Measurements from ENCODE around the gene SIRT3. TPM values are rescaled to one million over a fixed set of nuclear protein-coding genes. Genes with fewer than 3 reads are reported as not detected.

Gene SIRT3
- polyA plus RNA-seq, 3 donors, result 23.6 to 27.6 (median 24.8) TPM

DNA sequence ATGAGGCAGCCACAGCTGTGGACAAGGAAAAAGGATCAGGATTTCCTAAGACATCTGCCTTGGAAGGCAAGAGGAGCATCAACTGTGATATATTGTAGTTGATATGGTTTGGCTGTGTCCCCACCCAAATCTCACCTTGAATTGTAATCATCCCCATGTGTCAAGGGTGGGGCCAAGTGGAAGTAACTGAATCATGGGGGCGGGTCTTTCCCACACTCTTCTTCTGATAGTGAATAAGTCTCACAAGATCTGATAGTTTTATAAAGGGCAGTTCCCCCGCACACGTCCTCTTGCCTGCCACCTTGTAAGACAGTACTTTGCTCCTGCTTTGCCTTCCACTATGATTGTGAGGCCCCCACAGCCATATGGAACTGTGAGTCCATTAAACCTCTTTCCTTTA lies 18.4 kb downstream of the SIRT3 start:
- DNase-seq (ENCODE audit: low read depth in 3 of 3, low spot score in 2 of 3), result no peak

DNA sequence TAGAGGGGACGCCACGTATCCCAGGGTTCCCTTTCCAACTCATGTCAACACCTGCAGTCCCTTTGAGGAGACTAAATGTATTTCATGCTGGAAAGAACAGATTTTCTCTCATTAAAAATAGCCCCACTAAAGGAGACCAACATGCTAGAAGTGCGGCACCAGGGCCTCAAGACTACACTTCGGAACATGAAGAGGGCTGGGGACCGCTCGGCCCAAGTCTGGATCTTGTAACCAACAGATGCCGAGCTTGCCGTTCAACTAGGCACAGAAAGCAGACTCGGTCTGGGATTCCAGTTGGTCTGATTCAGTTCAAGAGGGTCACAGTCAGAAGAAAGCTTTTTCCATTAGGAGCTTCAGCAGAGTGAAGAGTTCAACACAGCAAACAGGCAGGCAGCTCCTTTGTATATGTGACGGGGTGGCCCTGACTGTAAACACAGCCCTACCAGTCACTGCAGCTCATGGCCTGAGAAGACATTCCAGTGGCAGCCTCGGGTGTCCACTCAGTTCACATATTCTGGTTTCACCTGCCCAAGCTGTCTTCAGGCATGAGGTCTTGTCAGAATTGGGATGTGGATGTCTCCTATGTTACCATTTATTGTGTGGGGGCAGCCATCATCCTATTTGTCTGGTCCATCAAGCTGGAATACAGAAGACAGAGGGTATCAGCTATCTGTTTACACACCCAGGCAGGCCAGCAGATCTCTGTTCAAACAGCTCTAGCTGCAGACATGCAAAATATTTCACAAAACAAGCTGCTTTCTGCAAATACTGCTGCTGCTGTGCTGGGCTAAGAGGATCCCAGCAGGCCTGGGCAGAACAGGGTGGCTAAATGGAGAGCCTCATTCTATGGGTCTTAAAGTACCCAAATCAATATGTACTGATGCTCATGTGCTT lies 19.8 kb downstream of the SIRT3 start:
- DNase-seq (ENCODE audit: low read depth in 3 of 3, low spot score in 2 of 3), result no peak

DNA sequence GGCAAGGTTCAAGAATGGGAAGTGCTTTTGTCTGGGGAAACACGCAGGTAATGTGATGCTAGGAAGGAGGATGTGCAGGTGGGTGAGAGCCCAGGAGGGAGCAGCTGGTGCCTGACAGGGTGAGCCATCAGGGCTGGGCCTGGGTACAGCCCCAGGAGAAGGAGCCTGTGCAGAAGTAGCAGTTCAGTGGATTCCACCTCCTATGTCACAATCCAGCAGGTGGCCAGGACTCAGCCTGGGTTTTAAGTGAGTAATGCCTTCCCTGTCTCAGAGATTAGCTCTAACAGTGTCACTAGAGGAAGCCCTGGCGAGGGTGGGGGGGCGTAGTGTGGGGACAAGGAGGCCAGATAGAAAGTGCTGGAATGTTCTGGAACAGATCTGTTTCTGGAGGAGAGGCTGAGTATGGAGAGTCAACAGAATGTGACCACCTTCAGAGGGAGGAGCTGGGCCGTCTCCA lies 20.5 kb downstream of the SIRT3 start:
- no peak for DNase-seq (ENCODE audit: low read depth in 3 of 3, low spot score in 2 of 3)

DNA sequence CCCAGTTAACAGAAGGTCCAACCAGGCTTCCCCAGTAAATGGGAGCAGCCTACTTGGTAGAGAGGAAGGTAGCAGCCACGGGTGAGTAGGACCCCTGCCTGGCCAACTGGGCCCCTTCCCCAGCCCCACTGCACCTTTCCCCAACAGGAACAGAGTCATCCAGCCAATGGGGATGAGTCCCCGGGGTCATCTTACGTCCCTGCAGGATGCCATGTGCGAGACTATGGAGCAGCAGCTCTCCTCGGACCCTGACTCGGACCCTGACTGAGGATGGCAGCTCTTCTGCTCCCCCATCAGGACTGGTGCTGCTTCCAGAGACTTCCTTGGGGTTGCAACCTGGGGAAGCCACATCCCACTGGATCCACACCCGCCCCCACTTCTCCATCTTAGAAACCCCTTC lies 22.1 kb downstream of the SIRT3 start:
- no peak for DNase-seq (ENCODE audit: low read depth in 3 of 3, low spot score in 2 of 3)

DNA sequence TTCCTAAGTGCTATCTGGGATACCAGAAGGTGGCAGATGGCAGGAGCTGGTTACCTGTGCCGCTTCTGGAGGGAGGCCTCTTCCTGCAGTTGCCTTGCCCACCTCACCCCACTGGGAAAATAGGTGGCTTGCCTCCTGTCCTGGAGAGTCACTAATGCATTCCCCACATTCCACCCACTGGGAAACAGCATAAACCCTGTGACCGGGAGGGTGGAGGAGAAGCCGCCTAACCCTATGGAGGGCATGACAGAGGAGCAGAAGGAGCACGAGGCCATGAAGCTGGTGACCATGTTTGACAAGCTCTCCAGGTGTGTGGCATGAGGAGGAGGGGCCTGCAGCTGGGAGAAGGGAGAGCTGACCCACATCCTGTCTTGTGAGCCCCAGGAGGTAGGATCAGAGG lies 23.0 kb downstream of the SIRT3 start:
- no peak for DNase-seq (ENCODE audit: low read depth in 3 of 3, low spot score in 2 of 3)

DNA sequence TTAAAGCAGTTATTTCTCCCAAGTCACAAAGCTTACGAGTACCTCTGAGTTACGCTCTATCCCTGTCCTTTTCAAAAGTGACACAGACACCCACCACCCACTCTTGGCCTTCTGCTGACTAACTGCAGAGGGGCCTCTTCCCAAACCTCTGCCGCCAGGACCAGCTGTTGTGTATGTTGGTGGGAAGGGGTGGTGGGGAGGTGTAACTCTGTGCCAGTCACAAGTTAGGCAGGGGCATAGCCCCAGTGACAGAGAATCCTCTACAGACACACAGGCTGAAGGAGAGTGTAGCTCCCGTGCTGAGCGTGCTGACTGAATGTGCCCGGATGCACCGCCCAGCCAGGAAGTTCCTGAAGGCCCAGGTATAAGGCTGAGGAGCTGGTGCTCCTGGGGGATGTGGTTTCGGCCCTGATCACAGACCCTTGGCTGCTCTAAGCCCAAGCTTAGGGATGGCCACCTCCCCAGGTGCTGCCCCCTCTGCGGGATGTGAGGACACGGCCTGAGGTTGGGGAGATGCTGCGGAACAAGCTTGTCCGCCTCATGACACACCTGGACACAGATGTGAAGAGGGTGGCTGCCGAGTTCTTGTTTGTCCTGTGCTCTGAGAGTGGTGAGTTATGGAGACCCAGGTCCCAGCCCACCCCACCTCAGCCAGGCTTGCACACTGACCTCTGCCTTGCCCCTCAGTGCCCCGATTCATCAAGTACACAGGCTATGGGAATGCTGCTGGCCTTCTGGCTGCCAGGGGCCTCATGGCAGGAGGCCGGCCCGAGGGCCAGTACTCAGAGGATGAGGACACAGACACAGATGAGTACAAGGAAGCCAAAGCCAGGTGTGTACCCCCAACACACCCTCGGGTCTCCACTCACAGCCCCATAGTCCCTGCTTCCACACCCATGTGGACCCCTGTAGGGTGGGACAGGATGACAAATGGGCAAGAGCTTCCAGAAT lies 23.7 kb downstream of the SIRT3 start:
- no peak for DNase-seq (ENCODE audit: low read depth in 3 of 3, low spot score in 2 of 3)

DNA sequence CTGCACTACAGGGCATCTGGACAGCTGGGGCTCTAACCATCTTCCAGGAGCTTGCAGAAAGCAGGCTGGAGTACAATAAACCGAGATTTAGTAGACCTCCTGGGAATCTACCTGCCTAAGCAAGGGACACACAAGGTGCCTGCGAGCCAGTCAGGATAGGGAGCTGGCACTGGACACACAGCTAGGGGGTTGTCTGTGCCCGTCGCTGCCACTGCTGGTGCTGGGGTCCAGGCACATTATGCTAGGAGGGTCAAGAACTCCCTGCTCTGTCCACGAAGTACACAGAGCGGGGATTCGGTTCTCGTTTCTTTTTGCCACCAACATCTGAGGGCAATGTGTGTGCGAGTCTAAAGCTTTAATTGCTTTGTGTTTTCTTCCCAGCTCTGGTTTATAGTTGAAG lies 24.4 kb downstream of the SIRT3 start:
- DNase-seq (ENCODE audit: low read depth in 3 of 3, low spot score in 2 of 3), result no peak

DNA sequence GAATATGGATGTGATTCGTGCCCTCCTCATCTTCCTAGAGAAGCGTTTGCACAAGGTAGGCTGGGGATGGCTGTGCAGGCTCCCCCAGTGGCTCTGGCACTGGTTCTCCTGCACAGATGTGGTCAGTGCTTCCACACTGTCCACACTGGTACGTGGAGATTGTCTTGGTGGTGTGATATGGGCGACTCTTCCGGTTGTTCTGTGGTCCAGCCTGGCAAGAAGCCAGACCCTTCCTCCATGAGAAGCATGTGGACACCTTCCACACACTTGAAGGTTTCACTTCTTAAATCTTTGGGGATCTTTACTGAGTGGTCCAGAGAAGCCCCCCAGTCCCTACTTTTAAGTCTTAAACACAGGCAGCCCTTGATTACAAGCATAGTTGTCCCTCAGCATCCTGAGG lies 24.8 kb downstream of the SIRT3 start:
- DNase-seq (ENCODE audit: low read depth in 3 of 3, low spot score in 2 of 3), result no peak

DNA sequence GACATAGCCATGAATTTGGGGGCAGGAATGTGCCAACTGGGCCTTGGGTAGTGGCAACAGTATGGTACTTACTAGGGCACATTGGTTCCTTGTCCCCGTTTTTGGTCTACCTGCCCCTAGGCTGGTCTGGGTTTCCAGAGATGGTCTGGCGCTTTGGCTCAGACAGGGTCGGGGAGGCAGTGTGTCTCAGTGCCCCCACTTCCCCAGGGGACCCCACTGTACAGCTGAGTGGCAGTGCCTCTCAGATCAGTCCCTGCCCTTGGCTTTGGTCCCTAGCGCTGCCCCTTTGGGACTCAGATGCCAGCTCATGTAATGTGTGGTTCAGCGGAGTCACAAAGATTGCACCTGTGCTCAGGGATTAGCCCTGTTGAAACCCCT lies 25.4 kb downstream of the SIRT3 start:
- no peak for DNase-seq (ENCODE audit: low read depth in 3 of 3, low spot score in 2 of 3)

DNA sequence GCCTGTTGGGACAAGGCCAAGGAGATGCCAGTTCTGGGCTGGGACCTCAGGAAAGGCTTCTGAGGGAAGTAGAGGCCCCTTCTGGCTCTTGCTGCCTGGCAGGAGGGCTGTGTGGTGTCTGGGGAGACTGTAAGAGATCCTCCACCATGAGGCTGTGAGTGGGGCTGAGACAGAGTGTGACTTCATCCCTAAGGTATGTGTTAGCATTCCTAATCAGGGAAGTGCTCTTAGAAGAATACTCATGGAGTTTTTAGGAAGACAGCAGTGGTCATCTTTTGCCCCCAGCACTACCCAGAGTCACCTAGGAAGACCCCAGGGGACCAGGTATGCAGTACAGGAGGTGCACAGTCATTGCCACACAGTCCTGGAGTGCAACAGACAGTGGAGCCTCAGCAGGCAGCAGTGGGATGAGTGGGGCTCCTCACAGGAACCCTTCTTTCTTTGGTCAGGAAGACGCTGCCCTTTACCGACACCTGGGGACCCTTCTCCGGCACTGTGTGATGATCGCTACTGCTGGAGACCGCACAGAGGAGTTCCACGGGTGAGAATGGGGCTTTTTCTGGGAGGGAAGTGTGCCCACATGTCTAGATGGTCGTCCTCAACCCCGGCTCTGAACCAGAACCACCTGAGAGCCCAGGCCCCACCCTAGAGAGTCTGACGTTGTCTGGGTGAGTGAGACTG lies 25.9 kb downstream of the SIRT3 start:
- DNase-seq (ENCODE audit: low read depth in 3 of 3, low spot score in 2 of 3), result no peak

DNA sequence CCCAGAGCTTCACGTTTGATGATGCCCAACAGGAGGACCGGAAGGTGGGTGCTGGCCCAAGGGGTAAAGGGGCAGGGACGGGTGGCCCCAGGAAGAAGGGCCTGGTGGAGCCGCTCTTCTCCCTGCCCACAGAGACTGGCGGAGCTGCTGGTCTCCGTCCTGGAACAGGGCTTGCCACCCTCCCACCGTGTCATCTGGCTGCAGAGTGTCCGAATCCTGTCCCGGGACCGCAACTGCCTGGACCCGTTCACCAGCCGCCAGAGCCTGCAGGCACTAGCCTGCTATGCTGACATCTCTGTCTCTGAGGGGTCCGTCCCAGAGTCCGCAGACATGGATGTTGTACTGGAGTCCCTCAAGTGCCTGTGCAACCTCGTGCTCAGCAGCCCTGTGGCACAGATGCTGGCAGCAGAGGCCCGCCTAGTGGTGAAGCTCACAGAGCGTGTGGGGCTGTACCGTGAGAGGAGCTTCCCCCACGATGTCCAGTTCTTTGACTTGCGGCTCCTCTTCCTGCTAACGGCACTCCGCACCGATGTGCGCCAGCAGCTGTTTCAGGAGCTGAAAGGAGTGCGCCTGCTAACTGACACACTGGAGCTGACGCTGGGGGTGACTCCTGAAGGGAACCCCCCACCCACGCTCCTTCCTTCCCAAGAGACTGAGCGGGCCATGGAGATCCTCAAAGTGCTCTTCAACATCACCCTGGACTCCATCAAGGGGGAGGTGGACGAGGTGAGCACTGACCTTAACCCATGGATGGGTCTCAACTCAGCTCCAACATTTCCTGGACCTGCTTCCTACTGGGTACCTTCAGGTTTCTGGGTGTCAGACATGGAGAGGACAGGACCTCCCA lies 26.6 kb downstream of the SIRT3 start:
- DNase-seq (ENCODE audit: low read depth in 3 of 3, low spot score in 2 of 3), result no peak

DNA sequence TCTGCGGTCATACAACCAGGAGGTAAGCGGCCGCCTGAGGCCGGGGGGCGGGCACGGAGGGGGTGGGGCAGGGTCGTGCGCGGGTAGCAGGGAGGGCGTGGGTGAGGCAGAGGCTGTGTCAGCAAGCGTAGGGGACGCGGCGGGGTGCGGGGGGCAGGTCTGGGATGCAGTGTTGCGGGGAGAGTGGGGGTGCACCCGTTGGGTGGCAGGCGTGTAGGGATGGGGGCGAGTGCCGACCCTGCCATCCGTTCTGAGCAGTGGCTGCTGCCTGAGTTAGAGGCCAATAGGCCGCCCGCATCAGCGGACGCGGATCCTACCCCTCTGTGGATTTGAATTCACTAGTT lies 27.3 kb downstream of the SIRT3 start:
- DNase-seq (ENCODE audit: low read depth in 3 of 3, low spot score in 2 of 3), result no peak

DNA sequence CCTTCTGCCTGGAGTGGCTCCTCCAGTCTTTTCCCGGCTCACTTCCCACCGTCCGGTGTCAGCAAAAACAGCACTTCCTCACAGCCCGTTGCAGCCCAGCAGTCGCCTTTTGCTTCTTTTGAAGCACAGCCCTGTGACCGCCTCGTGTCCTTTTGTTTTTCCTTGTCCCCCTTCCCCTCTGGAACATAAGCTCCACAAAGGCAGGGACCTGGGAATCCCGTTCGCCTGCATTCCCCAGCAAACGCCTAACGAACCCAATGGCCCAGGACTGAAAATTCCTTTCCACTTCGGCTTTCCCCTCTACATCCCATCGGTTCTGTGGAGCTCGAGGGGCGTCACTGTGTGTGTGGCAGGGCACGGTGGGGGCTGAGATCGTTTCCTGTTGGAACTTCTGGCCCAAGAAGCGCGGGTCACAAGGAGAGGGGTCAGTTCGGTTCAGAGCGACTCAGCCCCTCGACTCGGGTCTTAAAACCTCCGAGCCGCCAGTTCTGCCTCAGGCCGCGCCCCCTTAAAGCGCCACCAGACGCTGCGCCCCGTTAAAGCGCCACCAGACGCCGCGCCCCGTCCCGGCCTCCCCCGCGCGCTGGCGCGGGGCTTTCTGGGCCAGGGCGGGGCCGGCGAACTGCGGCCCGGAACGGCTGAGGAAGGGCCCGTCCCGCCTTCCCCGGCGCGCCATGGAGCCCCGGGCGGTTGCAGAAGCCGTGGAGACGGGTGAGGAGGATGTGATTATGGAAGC lies 27.8 kb downstream of the SIRT3 start:
- DNase-seq (ENCODE audit: low read depth in 3 of 3, low spot score in 2 of 3), result peak; percentile 40 to 72 (median 65)

DNA sequence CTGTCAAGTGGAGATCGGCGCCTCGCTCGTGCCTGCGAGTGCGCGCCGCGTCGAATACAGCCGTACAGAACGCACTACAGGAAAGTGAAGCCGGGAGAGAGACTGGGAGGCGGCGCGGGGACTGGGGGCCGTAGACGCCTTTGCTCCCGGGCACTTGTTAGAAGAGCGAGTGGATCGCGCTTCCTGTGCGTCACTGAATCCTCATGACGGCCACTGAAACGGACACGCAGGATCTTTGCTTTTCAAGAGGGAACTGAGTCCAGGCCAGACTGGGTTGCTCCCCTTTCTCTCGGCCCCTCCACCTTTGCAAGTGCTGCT lies 28.3 kb downstream of the SIRT3 start:
- peak in 1 of 3 donors; percentile 20 for DNase-seq (ENCODE audit: low read depth in 3 of 3, low spot score in 2 of 3)

DNA sequence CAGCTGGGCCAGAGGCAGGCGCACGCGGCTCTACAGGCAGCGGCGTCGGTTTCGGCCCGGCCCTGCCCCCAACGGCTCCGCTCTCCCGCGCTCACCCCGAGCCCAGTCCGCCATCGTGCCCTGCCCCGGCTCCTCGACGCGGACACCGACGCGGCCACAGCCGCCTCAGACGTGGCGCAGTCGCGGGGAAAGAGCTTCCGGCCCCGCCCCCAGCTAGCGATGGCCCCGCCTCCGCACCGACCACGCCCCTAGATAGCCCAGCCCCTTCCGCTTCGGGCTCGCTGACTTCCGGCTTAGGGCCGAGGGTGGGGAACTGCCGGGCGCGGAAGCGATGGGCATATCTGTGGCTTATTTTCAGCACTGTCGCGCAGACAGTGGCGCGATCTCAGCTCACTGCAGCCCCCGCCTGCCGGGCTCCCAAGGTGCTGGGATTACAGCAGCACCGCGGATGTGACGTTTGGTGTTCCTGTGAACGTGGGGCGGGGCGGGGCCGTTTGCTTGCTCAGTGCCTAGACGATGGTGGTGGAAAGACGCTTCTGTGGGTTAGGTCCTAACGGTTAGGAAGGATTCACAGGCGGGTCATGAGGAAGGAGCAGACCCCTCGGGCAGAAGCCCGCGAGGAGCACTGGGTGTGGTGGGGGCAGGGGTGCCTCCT lies 28.8 kb downstream of the SIRT3 start, which contains the start of the genes BET1L and RIC8A:
Gene BET1L (minus strand): TSS at position 192 of the 655 bp plus-strand sequence. CDS start 78 bp downstream, at position 114.
Gene RIC8A (plus strand): TSS at position 501 of the 655 bp plus-strand sequence. CDS start 1,147 bp downstream, outside the sequence.
- peak; percentile 83 to 90 (median 89) for DNase-seq (ENCODE audit: low read depth in 3 of 3, low spot score in 2 of 3)

DNA sequence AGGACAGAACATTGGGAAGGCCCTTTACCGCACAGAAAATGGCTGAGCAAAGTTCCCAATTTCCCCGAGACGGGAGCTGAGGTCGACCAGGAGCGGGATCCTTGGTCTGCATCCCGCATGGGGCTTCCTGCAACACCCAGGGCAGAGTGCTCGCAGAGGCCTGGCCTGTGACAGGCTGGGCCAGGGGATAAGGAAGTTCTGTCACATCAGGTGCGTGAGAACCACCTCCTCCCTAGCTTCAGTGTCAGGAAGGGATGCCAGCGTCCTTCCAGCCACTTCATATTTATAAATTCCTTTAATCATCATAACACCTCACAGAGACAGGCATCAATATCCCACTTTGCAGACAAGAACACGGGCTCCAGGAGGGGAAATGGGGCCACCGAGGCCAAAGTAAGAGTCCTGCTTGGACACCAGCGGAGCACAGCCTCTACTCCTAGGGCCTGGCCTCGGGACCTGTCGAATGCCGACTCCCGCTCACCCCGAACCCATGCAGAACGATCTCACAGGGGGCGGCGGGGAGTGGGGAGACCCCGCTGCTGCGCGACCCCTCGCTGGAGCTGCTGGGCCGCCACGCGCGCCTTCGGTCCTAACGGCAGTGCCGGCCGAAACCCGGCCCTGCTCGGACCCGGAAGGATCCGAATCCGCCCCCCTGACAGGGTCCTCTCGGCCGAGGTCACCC lies 29.5 kb downstream of the SIRT3 start:
- DNase-seq (ENCODE audit: low read depth in 3 of 3, low spot score in 2 of 3), result no peak

DNA sequence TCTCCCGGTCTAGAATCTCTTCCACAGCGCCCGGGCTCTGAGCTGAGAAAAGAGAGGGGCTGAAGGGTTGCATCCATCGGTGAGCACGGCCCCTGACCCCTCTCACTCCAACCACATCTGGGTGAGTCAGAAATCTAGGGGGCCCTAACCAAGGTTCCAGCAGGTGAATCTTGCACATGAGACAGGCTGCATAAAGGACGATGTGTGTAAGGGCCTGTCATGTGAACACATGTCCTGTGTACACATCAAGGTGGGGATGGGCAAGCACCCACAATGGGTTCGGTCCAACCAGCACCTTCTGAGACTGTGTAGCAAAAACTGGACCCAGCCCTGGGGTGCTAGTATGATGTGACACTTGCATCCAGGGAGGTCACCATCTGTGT lies 30.1 kb downstream of the SIRT3 start:
- DNase-seq (ENCODE audit: low read depth in 3 of 3, low spot score in 2 of 3), result no peak
